ENCODE results near the gene OSBPL9.
"Not testable (repeated sequence)": the region's sequence is repeated elsewhere in the genome, so short reads cannot be mapped to it uniquely, and the experiment has no call there.

The OSBPL9 gene

GRCh38 chr1:51714374-51715019 is 97.6 kb downstream of the OSBPL9 start:
- DNase-seq, result no peak

- DNase-seq, result no peak
Observed at GRCh38 chr1:51715369-51715768, 98.5 kb downstream of the OSBPL9 start.

GRCh38 chr1:51716746-51717145 is 99.9 kb downstream of the OSBPL9 start:
- no peak for DNase-seq

GRCh38 chr1:51717842-51718241 is 101.0 kb downstream of the OSBPL9 start:
- no peak for DNase-seq

GRCh38 chr1:51719146-51719545 is 102.3 kb downstream of the OSBPL9 start:
- DNase-seq, result no peak

- DNase-seq, result no peak
Observed at GRCh38 chr1:51724797-51725196, 107.9 kb downstream of the OSBPL9 start.

- no peak for DNase-seq
Observed at GRCh38 chr1:51726051-51726450, 109.2 kb downstream of the OSBPL9 start.

- no peak for DNase-seq
Observed at GRCh38 chr1:51726544-51727225, 109.8 kb downstream of the OSBPL9 start.

- DNase-seq, result no peak
Observed at GRCh38 chr1:51727366-51727765, 110.5 kb downstream of the OSBPL9 start.

- DNase-seq, result no peak
Observed at GRCh38 chr1:51728611-51729155, 111.8 kb downstream of the OSBPL9 start.

GRCh38 chr1:51729156-51729823 is 112.4 kb downstream of the OSBPL9 start:
- DNase-seq, result peak; percentile 79 to 86 (median 82)

- no peak for DNase-seq
Observed at GRCh38 chr1:51729824-51730301, 113.0 kb downstream of the OSBPL9 start.

- no peak for DNase-seq
Observed at GRCh38 chr1:51731998-51732397, 115.1 kb downstream of the OSBPL9 start.

GRCh38 chr1:51732701-51733425 is 116.0 kb downstream of the OSBPL9 start:
- DNase-seq, result no peak

GRCh38 chr1:51733426-51733774 is 116.5 kb downstream of the OSBPL9 start:
- not testable (repeated sequence) for DNase-seq

GRCh38 chr1:51733793-51734522 is 117.1 kb downstream of the OSBPL9 start:
- no peak for DNase-seq

GRCh38 chr1:51734896-51735745 is 118.2 kb downstream of the OSBPL9 start:
- DNase-seq, result no peak

- no peak for DNase-seq
Observed at GRCh38 chr1:51735746-51736254, 118.9 kb downstream of the OSBPL9 start.

GRCh38 chr1:51736702-51737101 is 119.8 kb downstream of the OSBPL9 start:
- no peak for DNase-seq

- DNase-seq, result no peak
Observed at GRCh38 chr1:51738681-51739080, 121.8 kb downstream of the OSBPL9 start.

- DNase-seq, result no peak
Observed at GRCh38 chr1:51740652-51741051, 123.8 kb downstream of the OSBPL9 start.
